ENCODE data around the gene TFDP1.
"Not testable (repeated sequence)": the region's sequence is repeated elsewhere in the genome, so short reads cannot be mapped to it uniquely, and the experiment has no call there.

DNA sequence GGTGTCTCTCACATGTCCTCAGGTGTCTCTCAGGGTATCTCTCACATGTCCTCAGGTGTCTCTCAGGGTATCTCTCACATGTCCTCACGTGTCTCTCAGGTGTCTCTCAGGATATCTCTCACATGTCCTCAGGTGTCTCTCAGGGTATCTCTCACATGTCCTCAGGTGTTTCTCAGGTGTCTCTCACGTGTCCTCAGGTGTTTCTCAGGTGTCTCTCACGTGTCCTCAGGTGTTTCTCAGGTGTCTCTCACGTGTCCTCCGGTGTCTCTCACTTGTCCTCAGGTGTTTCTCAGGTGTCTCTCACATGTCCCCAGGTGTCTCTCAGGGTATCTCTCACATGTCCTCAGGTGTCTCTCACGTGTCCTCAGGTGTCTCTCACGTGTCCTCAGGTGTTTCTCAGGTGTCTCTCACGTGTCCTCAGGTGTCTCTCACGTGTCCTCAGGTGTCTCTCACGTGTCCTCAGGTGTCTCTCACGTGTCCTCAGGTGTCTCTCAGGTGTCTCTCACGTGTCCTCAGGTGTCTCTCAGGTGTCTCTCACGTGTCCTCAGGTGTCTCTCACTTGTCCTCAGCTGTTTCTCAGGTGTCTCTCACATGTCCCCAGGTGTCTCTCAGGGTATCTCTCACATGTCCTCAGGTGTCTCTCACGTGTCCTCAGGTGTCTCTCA, 40.2 kb downstream of the TFDP1 start:
- TF ChIP-seq, protein P1, sequence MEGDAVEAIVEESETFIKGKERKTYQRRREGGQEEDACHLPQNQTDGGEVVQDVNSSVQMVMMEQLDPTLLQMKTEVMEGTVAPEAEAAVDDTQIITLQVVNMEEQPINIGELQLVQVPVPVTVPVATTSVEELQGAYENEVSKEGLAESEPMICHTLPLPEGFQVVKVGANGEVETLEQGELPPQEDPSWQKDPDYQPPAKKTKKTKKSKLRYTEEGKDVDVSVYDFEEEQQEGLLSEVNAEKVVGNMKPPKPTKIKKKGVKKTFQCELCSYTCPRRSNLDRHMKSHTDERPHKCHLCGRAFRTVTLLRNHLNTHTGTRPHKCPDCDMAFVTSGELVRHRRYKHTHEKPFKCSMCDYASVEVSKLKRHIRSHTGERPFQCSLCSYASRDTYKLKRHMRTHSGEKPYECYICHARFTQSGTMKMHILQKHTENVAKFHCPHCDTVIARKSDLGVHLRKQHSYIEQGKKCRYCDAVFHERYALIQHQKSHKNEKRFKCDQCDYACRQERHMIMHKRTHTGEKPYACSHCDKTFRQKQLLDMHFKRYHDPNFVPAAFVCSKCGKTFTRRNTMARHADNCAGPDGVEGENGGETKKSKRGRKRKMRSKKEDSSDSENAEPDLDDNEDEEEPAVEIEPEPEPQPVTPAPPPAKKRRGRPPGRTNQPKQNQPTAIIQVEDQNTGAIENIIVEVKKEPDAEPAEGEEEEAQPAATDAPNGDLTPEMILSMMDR (IDR thresholded peaks at IDR 0.05) = not testable (repeated sequence)
- not testable (repeated sequence) for TF ChIP-seq POLR2A (IDR thresholded peaks at IDR 0.05)
